Hepatocyte (in vitro differentiated cells): ENCODE data around the gene ADAMTS13. TPM values are rescaled to one million over a fixed set of nuclear protein-coding genes. Genes with fewer than 3 reads are reported as not detected.

Experiments used
- DNase-seq: peaks from one replicate; pipeline ENCODE4 v3.0.0-alpha.2; 2016; ENCODE audit warnings: low spot score
- H2AFZ ChIP-seq: fragments of 200-600 bp; sonication (generic); 2 replicates; pipeline ENCODE4 v1.6.0; 2016; ENCODE audit warnings: antibody characterized with exemption, mild to moderate bottlenecking
- H3K27ac ChIP-seq: fragments of 200-600 bp; sonication (generic); 2 replicates; pipeline ENCODE4 v1.5.1; 2016; ENCODE audit warnings: mild to moderate bottlenecking
- H3K27me3 ChIP-seq: fragments of 200-600 bp; sonication (generic); 2 replicates; pipeline ENCODE4 v1.6.1; 2016
- H3K36me3 ChIP-seq: fragments of 200-600 bp; sonication (generic); replicated peaks from 2 replicates; pipeline ENCODE4 v1.5.1; 2016; ENCODE audit warnings: low read depth; ENCODE audit not compliant: insufficient read depth
- H3K4me1 ChIP-seq: fragments of 200-600 bp; sonication (generic); 2 replicates; pipeline ENCODE4 v1.5.1; 2016; ENCODE audit warnings: mild to moderate bottlenecking, moderate library complexity; ENCODE audit not compliant: insufficient read depth
- H3K4me2 ChIP-seq: fragments of 200-600 bp; sonication (generic); 2 replicates; pipeline ENCODE4 v1.6.0; 2016
- H3K4me3 ChIP-seq: fragments of 200-600 bp; sonication (generic); 2 replicates; pipeline ENCODE4 v1.5.1; 2016; ENCODE audit warnings: mild to moderate bottlenecking
- H3K79me2 ChIP-seq: fragments of 200-600 bp; sonication (generic); 2 replicates; pipeline ENCODE4 v1.6.0; 2017; ENCODE audit warnings: mild to moderate bottlenecking
- H3K9me2 ChIP-seq: fragments of 200-600 bp; sonication (generic); replicated peaks from 2 replicates; pipeline ENCODE4 v1.6.0; 2017; ENCODE audit warnings: mild to moderate bottlenecking; ENCODE audit not compliant: insufficient read depth
- H3K9me3 ChIP-seq: fragments of 200-600 bp; sonication (generic); 2 replicates; pipeline ENCODE4 v1.5.1; 2016; ENCODE audit warnings: low read depth, mild to moderate bottlenecking
- H4K20me1 ChIP-seq: fragments of 200-600 bp; sonication (generic); 2 replicates; pipeline ENCODE4 v1.6.0; 2016; ENCODE audit warnings: mild to moderate bottlenecking; ENCODE audit not compliant: insufficient read depth, poor library complexity, severe bottlenecking
- EZH2 ChIP-seq: fragments of 200-600 bp; sonication (generic); IDR thresholded peaks from 2 replicates; pipeline ENCODE4 v1.6.1; 2016; ENCODE audit warnings: antibody characterized with exemption, mild to moderate bottlenecking, borderline replicate concordance
- EZH2phosphoT487 ChIP-seq: fragments of 200-600 bp; sonication (generic); IDR thresholded peaks from one replicate; pipeline ENCODE4 v1.6.1; 2018; ENCODE audit warnings: antibody characterized with exemption, mild to moderate bottlenecking, low read depth, moderate library complexity; ENCODE audit not compliant: unreplicated experiment, severe bottlenecking
- WGBS: methylation state at CpG from one replicate; pipeline ENCODE4 v1.1.6; 2016; ENCODE audit warnings: low lambda C conversion rate; ENCODE audit errors: missing lambda C conversion rate; 5-methylcytosine and 5-hydroxymethylcytosine counted together
- polyA plus RNA-seq: library from polyadenylated mRNA; unstranded; fragments of >200 nt; fragmentation: Nextera tagmentation; extraction: Ambion mirVana; gene quantifications from 2 replicates; pipeline ENCODE4 v1.2.1, GENCODE V29; 2016
- total RNA-seq: library from RNA; depleted of rRNA; stranded (reverse); fragments of >200 nt; gene quantifications from 2 replicates; pipeline ENCODE4 v1.2.3, GENCODE V29; 2014
- TF ChIP-seq, protein P1 (sequence below): fragments of 200-600 bp; sonication (generic); IDR thresholded peaks from 2 replicates; pipeline ENCODE4 v1.5.1; 2016; ENCODE audit warnings: antibody characterized with exemption, mild to moderate bottlenecking; ENCODE audit not compliant: poor library complexity

ADAMTS13 gene
- total and polyA plus RNA-seq, 2 experiments from 2014 or later, result 6.5 to 6.8 TPM

DNA sequence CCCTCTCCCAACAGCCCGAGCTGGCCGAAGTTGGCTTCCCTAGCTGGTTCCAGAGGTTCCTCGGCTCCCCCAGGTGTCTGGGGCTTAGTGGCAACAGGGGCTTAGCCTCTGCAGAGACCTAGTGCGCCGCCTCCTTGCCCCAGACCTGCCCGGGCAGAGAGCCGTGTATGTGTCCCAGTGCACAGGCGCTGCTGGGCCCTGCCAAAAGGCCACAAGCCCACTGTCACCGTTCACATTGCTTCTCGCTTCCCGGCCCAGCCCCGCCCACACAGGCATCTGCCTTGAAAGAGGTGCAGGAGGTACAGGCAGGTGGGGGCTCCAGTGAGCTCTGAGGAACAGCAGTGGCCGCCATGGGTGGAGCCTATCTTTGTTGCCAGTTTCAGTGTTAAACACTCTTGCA is 35.1 kb downstream of the ADAMTS13 start:
- H3K9me3 ChIP-seq, result no peaks in the 10 kb centered on the region
- no peak overlapping the region for H3K27ac ChIP-seq
- WGBS, result 91% methylated on average over 13 of the region's 13 CpGs

GRCh38 chr9:133457748-133458147 is 35.6 kb downstream of the ADAMTS13 start:
- TF ChIP-seq, protein P1, sequence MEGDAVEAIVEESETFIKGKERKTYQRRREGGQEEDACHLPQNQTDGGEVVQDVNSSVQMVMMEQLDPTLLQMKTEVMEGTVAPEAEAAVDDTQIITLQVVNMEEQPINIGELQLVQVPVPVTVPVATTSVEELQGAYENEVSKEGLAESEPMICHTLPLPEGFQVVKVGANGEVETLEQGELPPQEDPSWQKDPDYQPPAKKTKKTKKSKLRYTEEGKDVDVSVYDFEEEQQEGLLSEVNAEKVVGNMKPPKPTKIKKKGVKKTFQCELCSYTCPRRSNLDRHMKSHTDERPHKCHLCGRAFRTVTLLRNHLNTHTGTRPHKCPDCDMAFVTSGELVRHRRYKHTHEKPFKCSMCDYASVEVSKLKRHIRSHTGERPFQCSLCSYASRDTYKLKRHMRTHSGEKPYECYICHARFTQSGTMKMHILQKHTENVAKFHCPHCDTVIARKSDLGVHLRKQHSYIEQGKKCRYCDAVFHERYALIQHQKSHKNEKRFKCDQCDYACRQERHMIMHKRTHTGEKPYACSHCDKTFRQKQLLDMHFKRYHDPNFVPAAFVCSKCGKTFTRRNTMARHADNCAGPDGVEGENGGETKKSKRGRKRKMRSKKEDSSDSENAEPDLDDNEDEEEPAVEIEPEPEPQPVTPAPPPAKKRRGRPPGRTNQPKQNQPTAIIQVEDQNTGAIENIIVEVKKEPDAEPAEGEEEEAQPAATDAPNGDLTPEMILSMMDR, result no peak
- TF ChIP-seq EZH2, result no peak
- no peak for TF ChIP-seq EZH2phosphoT487
- no peak for DNase-seq
- Histone ChIP-seq H4K20me1 (peaks cover 6% of the 10 kb centered on the region), H3K36me3 (no peaks in the 10 kb centered on the region), H3K9me2 (no peaks in the 10 kb centered on the region), H3K4me2 (no peak overlapping the region), H3K27me3 (no peaks in the 10 kb centered on the region), H3K4me3 (no peak overlapping the region), H3K79me2 (peaks cover 18% of the 10 kb centered on the region), H3K27ac (no peak overlapping the region), H2AFZ (no peak overlapping the region), H3K9me3 (no peaks in the 10 kb centered on the region), H3K4me1 (peaks cover 9% of the 10 kb centered on the region)
- WGBS, result 94% methylated on average over 11 of the region's 11 CpGs

More for the DNA sequence above, 35.1 kb downstream of the ADAMTS13 start:
- Histone ChIP-seq H3K27me3 (no peaks in the 10 kb centered on the region), H3K4me1 (peaks cover 9% of the 10 kb centered on the region), H3K9me2 (no peaks in the 10 kb centered on the region), H3K79me2 (peaks cover 13% of the 10 kb centered on the region), H3K4me3 (no peak overlapping the region), H3K36me3 (no peaks in the 10 kb centered on the region), H4K20me1 (peaks cover under 1% of the 10 kb centered on the region), H2AFZ (no peak overlapping the region), H3K4me2 (no peak overlapping the region)
- TF ChIP-seq, protein P1, result no peak
- TF ChIP-seq EZH2 (no peak), EZH2phosphoT487 (no peak)
- DNase-seq, result no peak

DNA sequence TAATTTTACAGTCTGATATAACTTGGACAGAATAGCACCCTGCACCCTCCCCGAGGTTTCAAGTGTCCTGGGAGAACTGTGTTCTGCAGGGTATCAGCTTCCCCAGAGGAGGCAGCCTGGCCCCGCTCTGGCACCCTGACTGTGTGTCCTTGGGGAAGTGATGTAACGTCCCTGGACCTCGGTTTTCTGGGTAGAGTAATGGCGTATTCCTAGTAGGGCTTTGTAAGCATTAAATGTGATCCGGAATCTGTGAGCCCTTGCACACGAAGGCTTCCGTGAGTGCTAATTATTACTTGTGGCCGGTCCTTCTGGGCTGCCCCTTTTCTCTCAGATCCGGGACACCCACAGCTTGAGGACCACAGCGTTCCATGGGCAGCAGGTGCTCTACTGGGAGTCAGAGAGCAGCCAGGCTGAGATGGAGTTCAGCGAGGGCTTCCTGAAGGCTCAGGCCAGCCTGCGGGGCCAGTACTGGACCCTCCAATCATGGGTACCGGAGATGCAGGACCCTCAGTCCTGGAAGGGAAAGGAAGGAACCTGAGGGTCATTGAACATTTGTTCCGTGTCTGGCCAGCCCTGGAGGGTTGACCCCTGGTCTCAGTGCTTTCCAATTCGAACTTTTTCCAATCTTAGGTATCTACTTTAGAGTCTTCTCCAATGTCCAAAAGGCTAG is 36.6 kb downstream of the ADAMTS13 start:
- H3K9me2 ChIP-seq, result no peaks in the 10 kb centered on the region
- 84% methylated on average over 16 of the region's 16 CpGs for WGBS
- H3K27ac ChIP-seq, result no peak overlapping the region
- H4K20me1 ChIP-seq, result peaks cover 11% of the 10 kb centered on the region
- no peak overlapping the region for H3K4me3 ChIP-seq
- no peak for DNase-seq
- H3K9me3 ChIP-seq, result no peaks in the 10 kb centered on the region
- peaks cover 28% of the 10 kb centered on the region for H3K79me2 ChIP-seq
- peaks cover 9% of the 10 kb centered on the region for H3K4me1 ChIP-seq
- no peaks in the 10 kb centered on the region for H3K27me3 ChIP-seq
- H3K36me3 ChIP-seq, result no peaks in the 10 kb centered on the region
- no peak overlapping the region for H2AFZ ChIP-seq
- TF ChIP-seq, protein P1, result no peak
- TF ChIP-seq EZH2phosphoT487 (no peak), EZH2 (no peak)
- peak overlapping the region; percentile 81 for H3K4me2 ChIP-seq
